ENCODE results near the gene PRMT2.

DNA sequence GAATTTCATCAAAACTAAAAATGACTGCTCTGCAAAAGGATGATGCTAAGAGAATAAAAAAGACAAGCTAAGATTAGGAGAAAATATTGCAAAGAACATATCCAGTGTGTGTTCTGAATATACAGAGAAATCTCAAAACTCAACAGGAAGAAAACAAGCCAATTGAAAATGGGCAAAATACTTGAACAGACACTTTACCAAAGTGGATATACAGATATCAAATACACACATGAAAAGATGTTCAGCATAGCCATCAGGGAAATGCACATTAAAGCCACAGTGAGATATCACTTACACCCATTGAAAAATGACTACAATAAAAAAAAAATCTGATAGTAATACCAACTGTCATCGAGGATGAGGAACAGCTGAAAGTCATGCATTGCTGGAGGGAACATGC is 21.3 kb downstream of the PRMT2 start:
- TF ChIP-seq, protein P1, sequence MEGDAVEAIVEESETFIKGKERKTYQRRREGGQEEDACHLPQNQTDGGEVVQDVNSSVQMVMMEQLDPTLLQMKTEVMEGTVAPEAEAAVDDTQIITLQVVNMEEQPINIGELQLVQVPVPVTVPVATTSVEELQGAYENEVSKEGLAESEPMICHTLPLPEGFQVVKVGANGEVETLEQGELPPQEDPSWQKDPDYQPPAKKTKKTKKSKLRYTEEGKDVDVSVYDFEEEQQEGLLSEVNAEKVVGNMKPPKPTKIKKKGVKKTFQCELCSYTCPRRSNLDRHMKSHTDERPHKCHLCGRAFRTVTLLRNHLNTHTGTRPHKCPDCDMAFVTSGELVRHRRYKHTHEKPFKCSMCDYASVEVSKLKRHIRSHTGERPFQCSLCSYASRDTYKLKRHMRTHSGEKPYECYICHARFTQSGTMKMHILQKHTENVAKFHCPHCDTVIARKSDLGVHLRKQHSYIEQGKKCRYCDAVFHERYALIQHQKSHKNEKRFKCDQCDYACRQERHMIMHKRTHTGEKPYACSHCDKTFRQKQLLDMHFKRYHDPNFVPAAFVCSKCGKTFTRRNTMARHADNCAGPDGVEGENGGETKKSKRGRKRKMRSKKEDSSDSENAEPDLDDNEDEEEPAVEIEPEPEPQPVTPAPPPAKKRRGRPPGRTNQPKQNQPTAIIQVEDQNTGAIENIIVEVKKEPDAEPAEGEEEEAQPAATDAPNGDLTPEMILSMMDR (IDR thresholded peaks at IDR 0.05): no peak
- TF ChIP-seq EZH2 (IDR thresholded peaks at IDR 0.05; ENCODE audit: borderline replicate concordance, insufficient read depth, low read depth, low read length, poor library complexity, severe bottlenecking): no peak

Data from B cell (primary cell).